GM23338 (cell line): ENCODE measurements around the gene ANAPC13. TPM values are rescaled to one million over a fixed set of nuclear protein-coding genes. Genes with fewer than 3 reads are reported as not detected.

Source experiments
- ATAC-seq: fragments of 200-7000 bp; cut with Tn5 transposase; 3 replicates; pipeline ENCODE4 v1.9.1; 2020
- DNase-seq: peaks from one replicate; pipeline ENCODE4 v3.0.0-alpha.2; 2015; ENCODE audit warnings: low spot score
- H2AFZ ChIP-seq: fragments of 200-600 bp; sonication (generic); 2 replicates; pipeline ENCODE4 v1.8.0; 2016; ENCODE audit warnings: antibody characterized with exemption, mild to moderate bottlenecking, moderate library complexity
- H3F3A ChIP-seq: fragments of 200-600 bp; sonication (generic); replicated peaks from 2 replicates; pipeline ENCODE4 v1.8.0; 2017; ENCODE audit warnings: antibody characterized with exemption, mixed run types, low read depth
- H3K27ac ChIP-seq: fragments of 200-600 bp; sonication (generic); 2 replicates; pipeline ENCODE4 v1.6.1; 2016; ENCODE audit warnings: low read depth
- H3K27me3 ChIP-seq: fragments of 200-600 bp; sonication (generic); 2 replicates; pipeline ENCODE4 v1.8.0; 2016; ENCODE audit warnings: mild to moderate bottlenecking, mixed run types, moderate library complexity; ENCODE audit not compliant: insufficient read depth
- H3K36me3 ChIP-seq: fragments of 200-600 bp; sonication (generic); 2 replicates; pipeline ENCODE4 v1.8.0; 2016; ENCODE audit warnings: mild to moderate bottlenecking; ENCODE audit not compliant: insufficient read depth
- H3K4me1 ChIP-seq: fragments of 200-600 bp; sonication (generic); 2 replicates; pipeline ENCODE4 v1.8.0; 2016; ENCODE audit warnings: mild to moderate bottlenecking, moderate library complexity; ENCODE audit not compliant: insufficient read depth
- H3K4me2 ChIP-seq: fragments of 200-600 bp; sonication (generic); 2 replicates; pipeline ENCODE4 v1.7.1; 2017; ENCODE audit warnings: mixed run types
- H3K4me3 ChIP-seq: fragments of 200-600 bp; sonication (generic); 2 replicates; pipeline ENCODE4 v1.6.1; 2016; ENCODE audit warnings: mixed run types
- H3K79me2 ChIP-seq: fragments of 200-600 bp; sonication (generic); replicated peaks from 2 replicates; pipeline ENCODE4 v1.8.0; 2017; ENCODE audit warnings: mild to moderate bottlenecking; ENCODE audit not compliant: insufficient read depth
- H3K9me2 ChIP-seq: fragments of 200-600 bp; sonication (generic); 2 replicates; pipeline ENCODE4 v1.8.0; 2017; ENCODE audit not compliant: insufficient read depth
- H4K20me1 ChIP-seq: fragments of 200-600 bp; sonication (generic); replicated peaks from 2 replicates; pipeline ENCODE4 v1.8.0; 2017; ENCODE audit warnings: mild to moderate bottlenecking; ENCODE audit not compliant: insufficient read depth
- H3K27ac Mint-ChIP-seq: 2 replicates; pipeline ENCODE4 v1.8.0; 2020; ENCODE audit warnings: inconsistent platforms, mild to moderate bottlenecking, moderate library complexity, mixed read lengths
- H3K27me3 Mint-ChIP-seq: 3 replicates; pipeline ENCODE4 v1.8.0; 2022; ENCODE audit warnings: low read depth, mild to moderate bottlenecking, moderate library complexity, mixed read lengths, inconsistent platforms; ENCODE audit not compliant: insufficient read depth, poor library complexity
- H3K36me3 Mint-ChIP-seq: 3 replicates; pipeline ENCODE4 v1.8.0; 2021; ENCODE audit warnings: low read depth, mild to moderate bottlenecking, inconsistent platforms, moderate library complexity, mixed read lengths
- H3K4me1 Mint-ChIP-seq: 3 replicates; pipeline ENCODE4 v1.8.0; 2020; ENCODE audit warnings: mild to moderate bottlenecking, inconsistent platforms, mixed read lengths
- H3K4me3 Mint-ChIP-seq: 3 replicates; pipeline ENCODE4 v1.8.0; 2021; ENCODE audit warnings: moderate library complexity, mild to moderate bottlenecking, inconsistent platforms, mixed read lengths
- H3K9me3 Mint-ChIP-seq: 3 replicates; pipeline ENCODE4 v1.8.0; 2020; ENCODE audit warnings: moderate library complexity, mild to moderate bottlenecking, inconsistent platforms, mixed read lengths
- CREB1 ChIP-seq: fragments of 250-450 bp; sonication (Bioruptor Pico); IDR thresholded peaks from 2 replicates; pipeline ENCODE4 v1.5.0; 2020; ENCODE audit warnings: low read depth, mild to moderate bottlenecking, moderate library complexity
- EZH2 ChIP-seq: fragments of 200-600 bp; sonication (generic); IDR thresholded peaks from one replicate; pipeline ENCODE4 v1.8.0; 2017; ENCODE audit warnings: antibody characterized with exemption, mild to moderate bottlenecking, low read depth; ENCODE audit not compliant: unreplicated experiment
- EZH2phosphoT487 ChIP-seq: fragments of 200-600 bp; sonication (generic); IDR thresholded peaks from one replicate; pipeline ENCODE4 v1.8.1; 2018; ENCODE audit warnings: antibody characterized with exemption; ENCODE audit not compliant: unreplicated experiment
- JUNB ChIP-seq: IDR thresholded peaks from one replicate; pipeline ENCODE4 v1.6.1; 2016; ENCODE audit warnings: antibody characterized with exemption; ENCODE audit not compliant: unreplicated experiment
- NANOG ChIP-seq: IDR thresholded peaks from 2 replicates; pipeline ENCODE4 v1.6.1; 2016; ENCODE audit warnings: antibody characterized with exemption, borderline replicate concordance
- POLR2AphosphoS5 ChIP-seq: IDR thresholded peaks from 2 replicates; pipeline ENCODE4 v1.6.1; 2016; ENCODE audit warnings: antibody characterized with exemption, low read depth
- STAT1 ChIP-seq: IDR thresholded peaks from one replicate; pipeline ENCODE4 v1.6.1; 2016; ENCODE audit warnings: antibody characterized with exemption; ENCODE audit not compliant: unreplicated experiment
- ZNF114 ChIP-seq: fragments of 250-450 bp; sonication (Bioruptor Pico); IDR thresholded peaks from 2 replicates; pipeline ENCODE4 v1.5.0; 2020; ENCODE audit warnings: mild to moderate bottlenecking, moderate library complexity
- polyA plus RNA-seq: library from polyadenylated mRNA; unstranded; fragments of >200 nt; fragmentation: Nextera tagmentation; extraction: Ambion mirVana; gene quantifications from 2 replicates; pipeline ENCODE4 v1.2.1, GENCODE V29; 2016
- total RNA-seq: library from RNA; depleted of rRNA; stranded (reverse); fragments of >200 nt; shearing (Covaris generic); gene quantifications from 2 replicates; pipeline ENCODE4 v1.2.3, GENCODE V29; 2014
- TF ChIP-seq, protein P1 (sequence below): IDR thresholded peaks from one replicate; pipeline ENCODE4 v1.6.1; 2018; ENCODE audit warnings: antibody characterized with exemption; ENCODE audit not compliant: unreplicated experiment
- TF ChIP-seq, protein P2 (sequence below), 2 experiments: fragments of 200-600 bp in 1 of 2; sonication (generic) in 1 of 2; conservative IDR thresholded peaks; 2 replicates each; pipeline versions ENCODE4 v1.5.1 to v1.6.1; 2016 to 2017; ENCODE audit warnings: antibody characterized with exemption in 2 of 2, low read depth in 2 of 2, mild to moderate bottlenecking in 2 of 2, moderate library complexity in 1 of 2
- TF ChIP-seq, protein P3 (sequence below): fragments of 250-450 bp; sonication (Bioruptor Pico); IDR thresholded peaks from 2 replicates; pipeline ENCODE4 v1.5.0; 2020; ENCODE audit warnings: mild to moderate bottlenecking, moderate library complexity
- TF ChIP-seq, protein P4 (sequence below): IDR thresholded peaks from 2 replicates; pipeline ENCODE4 v1.6.1; 2016; ENCODE audit warnings: antibody characterized with exemption

ANAPC13 gene
- total and polyA plus RNA-seq, 2 experiments from 2014 or later, result 44.4 to 76.8 TPM

GRCh38 chr3:134477938-134478337 is 7.8 kb downstream of the ANAPC13 start:
- H3K79me2 ChIP-seq, result no peaks in the 10 kb centered on the region
- no peak overlapping the region for H3K4me2 ChIP-seq
- no peak for TF ChIP-seq JUNB
- no peak for TF ChIP-seq EZH2phosphoT487
- TF ChIP-seq POLR2AphosphoS5, result no peak
- no peak for TF ChIP-seq STAT1
- TF ChIP-seq NANOG, result no peak
- TF ChIP-seq, protein P1, sequence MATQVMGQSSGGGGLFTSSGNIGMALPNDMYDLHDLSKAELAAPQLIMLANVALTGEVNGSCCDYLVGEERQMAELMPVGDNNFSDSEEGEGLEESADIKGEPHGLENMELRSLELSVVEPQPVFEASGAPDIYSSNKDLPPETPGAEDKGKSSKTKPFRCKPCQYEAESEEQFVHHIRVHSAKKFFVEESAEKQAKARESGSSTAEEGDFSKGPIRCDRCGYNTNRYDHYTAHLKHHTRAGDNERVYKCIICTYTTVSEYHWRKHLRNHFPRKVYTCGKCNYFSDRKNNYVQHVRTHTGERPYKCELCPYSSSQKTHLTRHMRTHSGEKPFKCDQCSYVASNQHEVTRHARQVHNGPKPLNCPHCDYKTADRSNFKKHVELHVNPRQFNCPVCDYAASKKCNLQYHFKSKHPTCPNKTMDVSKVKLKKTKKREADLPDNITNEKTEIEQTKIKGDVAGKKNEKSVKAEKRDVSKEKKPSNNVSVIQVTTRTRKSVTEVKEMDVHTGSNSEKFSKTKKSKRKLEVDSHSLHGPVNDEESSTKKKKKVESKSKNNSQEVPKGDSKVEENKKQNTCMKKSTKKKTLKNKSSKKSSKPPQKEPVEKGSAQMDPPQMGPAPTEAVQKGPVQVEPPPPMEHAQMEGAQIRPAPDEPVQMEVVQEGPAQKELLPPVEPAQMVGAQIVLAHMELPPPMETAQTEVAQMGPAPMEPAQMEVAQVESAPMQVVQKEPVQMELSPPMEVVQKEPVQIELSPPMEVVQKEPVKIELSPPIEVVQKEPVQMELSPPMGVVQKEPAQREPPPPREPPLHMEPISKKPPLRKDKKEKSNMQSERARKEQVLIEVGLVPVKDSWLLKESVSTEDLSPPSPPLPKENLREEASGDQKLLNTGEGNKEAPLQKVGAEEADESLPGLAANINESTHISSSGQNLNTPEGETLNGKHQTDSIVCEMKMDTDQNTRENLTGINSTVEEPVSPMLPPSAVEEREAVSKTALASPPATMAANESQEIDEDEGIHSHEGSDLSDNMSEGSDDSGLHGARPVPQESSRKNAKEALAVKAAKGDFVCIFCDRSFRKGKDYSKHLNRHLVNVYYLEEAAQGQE, result no peak
- no peak for TF ChIP-seq ZNF114 (CRISPR knock-in tag)
- TF ChIP-seq, protein P2, sequence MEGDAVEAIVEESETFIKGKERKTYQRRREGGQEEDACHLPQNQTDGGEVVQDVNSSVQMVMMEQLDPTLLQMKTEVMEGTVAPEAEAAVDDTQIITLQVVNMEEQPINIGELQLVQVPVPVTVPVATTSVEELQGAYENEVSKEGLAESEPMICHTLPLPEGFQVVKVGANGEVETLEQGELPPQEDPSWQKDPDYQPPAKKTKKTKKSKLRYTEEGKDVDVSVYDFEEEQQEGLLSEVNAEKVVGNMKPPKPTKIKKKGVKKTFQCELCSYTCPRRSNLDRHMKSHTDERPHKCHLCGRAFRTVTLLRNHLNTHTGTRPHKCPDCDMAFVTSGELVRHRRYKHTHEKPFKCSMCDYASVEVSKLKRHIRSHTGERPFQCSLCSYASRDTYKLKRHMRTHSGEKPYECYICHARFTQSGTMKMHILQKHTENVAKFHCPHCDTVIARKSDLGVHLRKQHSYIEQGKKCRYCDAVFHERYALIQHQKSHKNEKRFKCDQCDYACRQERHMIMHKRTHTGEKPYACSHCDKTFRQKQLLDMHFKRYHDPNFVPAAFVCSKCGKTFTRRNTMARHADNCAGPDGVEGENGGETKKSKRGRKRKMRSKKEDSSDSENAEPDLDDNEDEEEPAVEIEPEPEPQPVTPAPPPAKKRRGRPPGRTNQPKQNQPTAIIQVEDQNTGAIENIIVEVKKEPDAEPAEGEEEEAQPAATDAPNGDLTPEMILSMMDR (conservative IDR thresholded peaks at IDR 0.05; ENCODE audit: low read depth in 2 of 2), result no peak
- TF ChIP-seq, protein P3, sequence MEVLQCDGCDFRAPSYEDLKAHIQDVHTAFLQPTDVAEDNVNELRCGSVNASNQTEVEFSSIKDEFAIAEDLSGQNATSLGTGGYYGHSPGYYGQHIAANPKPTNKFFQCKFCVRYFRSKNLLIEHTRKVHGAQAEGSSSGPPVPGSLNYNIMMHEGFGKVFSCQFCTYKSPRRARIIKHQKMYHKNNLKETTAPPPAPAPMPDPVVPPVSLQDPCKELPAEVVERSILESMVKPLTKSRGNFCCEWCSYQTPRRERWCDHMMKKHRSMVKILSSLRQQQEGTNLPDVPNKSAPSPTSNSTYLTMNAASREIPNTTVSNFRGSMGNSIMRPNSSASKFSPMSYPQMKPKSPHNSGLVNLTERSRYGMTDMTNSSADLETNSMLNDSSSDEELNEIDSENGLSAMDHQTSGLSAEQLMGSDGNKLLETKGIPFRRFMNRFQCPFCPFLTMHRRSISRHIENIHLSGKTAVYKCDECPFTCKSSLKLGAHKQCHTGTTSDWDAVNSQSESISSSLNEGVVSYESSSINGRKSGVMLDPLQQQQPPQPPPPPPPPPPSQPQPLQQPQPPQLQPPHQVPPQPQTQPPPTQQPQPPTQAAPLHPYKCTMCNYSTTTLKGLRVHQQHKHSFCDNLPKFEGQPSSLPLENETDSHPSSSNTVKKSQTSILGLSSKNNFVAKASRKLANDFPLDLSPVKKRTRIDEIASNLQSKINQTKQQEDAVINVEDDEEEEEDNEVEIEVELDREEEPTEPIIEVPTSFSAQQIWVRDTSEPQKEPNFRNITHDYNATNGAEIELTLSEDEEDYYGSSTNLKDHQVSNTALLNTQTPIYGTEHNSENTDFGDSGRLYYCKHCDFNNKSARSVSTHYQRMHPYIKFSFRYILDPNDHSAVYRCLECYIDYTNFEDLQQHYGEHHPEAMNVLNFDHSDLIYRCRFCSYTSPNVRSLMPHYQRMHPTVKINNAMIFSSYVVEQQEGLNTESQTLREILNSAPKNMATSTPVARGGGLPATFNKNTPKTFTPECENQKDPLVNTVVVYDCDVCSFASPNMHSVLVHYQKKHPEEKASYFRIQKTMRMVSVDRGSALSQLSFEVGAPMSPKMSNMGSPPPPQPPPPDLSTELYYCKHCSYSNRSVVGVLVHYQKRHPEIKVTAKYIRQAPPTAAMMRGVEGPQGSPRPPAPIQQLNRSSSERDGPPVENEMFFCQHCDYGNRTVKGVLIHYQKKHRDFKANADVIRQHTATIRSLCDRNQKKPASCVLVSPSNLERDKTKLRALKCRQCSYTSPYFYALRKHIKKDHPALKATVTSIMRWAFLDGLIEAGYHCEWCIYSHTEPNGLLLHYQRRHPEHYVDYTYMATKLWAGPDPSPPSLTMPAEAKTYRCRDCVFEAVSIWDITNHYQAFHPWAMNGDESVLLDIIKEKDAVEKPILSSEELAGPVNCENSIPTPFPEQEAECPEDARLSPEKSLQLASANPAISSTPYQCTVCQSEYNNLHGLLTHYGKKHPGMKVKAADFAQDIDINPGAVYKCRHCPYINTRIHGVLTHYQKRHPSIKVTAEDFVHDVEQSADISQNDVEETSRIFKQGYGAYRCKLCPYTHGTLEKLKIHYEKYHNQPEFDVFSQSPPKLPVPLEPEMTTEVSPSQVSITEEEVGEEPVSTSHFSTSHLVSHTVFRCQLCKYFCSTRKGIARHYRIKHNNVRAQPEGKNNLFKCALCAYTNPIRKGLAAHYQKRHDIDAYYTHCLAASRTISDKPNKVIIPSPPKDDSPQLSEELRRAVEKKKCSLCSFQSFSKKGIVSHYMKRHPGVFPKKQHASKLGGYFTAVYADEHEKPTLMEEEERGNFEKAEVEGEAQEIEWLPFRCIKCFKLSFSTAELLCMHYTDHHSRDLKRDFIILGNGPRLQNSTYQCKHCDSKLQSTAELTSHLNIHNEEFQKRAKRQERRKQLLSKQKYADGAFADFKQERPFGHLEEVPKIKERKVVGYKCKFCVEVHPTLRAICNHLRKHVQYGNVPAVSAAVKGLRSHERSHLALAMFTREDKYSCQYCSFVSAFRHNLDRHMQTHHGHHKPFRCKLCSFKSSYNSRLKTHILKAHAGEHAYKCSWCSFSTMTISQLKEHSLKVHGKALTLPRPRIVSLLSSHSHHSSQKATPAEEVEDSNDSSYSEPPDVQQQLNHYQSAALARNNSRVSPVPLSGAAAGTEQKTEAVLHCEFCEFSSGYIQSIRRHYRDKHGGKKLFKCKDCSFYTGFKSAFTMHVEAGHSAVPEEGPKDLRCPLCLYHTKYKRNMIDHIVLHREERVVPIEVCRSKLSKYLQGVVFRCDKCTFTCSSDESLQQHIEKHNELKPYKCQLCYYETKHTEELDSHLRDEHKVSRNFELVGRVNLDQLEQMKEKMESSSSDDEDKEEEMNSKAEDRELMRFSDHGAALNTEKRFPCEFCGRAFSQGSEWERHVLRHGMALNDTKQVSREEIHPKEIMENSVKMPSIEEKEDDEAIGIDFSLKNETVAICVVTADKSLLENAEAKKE (CRISPR knock-in tag), result no peak
- TF ChIP-seq, protein P4, sequence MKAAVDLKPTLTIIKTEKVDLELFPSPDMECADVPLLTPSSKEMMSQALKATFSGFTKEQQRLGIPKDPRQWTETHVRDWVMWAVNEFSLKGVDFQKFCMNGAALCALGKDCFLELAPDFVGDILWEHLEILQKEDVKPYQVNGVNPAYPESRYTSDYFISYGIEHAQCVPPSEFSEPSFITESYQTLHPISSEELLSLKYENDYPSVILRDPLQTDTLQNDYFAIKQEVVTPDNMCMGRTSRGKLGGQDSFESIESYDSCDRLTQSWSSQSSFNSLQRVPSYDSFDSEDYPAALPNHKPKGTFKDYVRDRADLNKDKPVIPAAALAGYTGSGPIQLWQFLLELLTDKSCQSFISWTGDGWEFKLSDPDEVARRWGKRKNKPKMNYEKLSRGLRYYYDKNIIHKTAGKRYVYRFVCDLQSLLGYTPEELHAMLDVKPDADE, result no peak
- no peak for TF ChIP-seq CREB1 (CRISPR knock-in tag)
- TF ChIP-seq EZH2, result no peak
- H2AFZ ChIP-seq, result no peak overlapping the region
- no peaks in the 10 kb centered on the region for H3K9me3 Mint-ChIP-seq
- H3K4me1 Mint-ChIP-seq, result no peaks in the 10 kb centered on the region
- H3K4me1 ChIP-seq, result no peaks in the 10 kb centered on the region
- no peaks in the 10 kb centered on the region for H4K20me1 ChIP-seq
- no peak overlapping the region for H3K27ac ChIP-seq
- DNase-seq (no peak), ATAC-seq (no peak)
- peaks cover 37% of the 10 kb centered on the region for H3K36me3 ChIP-seq
- H3F3A ChIP-seq, result no peaks in the 10 kb centered on the region
- H3K4me3 Mint-ChIP-seq, result no peak overlapping the region
- H3K9me2 ChIP-seq, result no peaks in the 10 kb centered on the region
- H3K4me3 ChIP-seq, result no peak overlapping the region
- no peak overlapping the region for H3K27ac Mint-ChIP-seq
- H3K27me3 ChIP-seq, result no peaks in the 10 kb centered on the region
- H3K27me3 Mint-ChIP-seq, result no peaks in the 10 kb centered on the region
- H3K36me3 Mint-ChIP-seq, result peaks cover 61% of the 10 kb centered on the region
